Effector CD4-positive, alpha-beta T cell (primary cell): Measurements from ENCODE around the gene SEPTIN3.
"Not testable (repeated sequence)": the region's sequence is repeated elsewhere in the genome, so short reads cannot be mapped to it uniquely, and the experiment has no call there.

Experiments used
- DNase-seq: peaks from one replicate; pipeline ENCODE4 v3.0.0-alpha.2; 2020

Gene SEPTIN3

GRCh38 chr22:41940832-41941765 is 28.1 kb upstream of the SEPTIN3 start:
- peak; percentile 78 for DNase-seq

DNA sequence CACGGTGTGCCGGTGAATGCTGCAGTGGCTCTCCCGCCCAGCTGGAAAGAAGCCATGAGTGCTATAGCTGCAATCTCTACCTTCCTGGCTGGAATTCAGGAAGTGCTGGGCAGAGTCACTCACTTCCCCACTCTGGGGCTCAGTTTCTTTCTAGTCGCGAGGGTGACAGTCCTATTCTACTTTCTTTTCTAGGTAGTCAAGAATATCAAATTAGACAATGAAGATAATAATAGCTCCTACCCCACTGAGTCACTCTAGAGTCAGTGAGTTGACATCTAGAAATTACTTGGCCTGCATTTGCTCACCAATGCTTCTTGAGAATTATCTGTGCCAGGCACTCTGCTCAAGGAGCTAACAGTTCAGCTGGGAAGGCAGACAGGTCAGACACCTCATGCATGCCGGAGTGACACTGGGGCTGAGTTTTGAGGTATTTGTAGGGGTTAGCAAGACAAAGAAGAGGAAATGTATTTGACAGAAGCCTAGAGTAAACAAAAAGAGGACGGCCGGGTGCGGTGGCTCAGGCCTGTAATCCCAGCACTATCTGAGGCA is 25.5 kb upstream of the SEPTIN3 start:
- DNase-seq = no peak

- peak; percentile 80 for DNase-seq
Measured at GRCh38 chr22:41946629-41947423, 22.4 kb upstream of the SEPTIN3 start, which contains the start of gene CENPM. Gene CENPM, minus strand, starts transcription at chr22:41947152. Its CDS starts 76 bp downstream, at chr22:41947076.

DNA sequence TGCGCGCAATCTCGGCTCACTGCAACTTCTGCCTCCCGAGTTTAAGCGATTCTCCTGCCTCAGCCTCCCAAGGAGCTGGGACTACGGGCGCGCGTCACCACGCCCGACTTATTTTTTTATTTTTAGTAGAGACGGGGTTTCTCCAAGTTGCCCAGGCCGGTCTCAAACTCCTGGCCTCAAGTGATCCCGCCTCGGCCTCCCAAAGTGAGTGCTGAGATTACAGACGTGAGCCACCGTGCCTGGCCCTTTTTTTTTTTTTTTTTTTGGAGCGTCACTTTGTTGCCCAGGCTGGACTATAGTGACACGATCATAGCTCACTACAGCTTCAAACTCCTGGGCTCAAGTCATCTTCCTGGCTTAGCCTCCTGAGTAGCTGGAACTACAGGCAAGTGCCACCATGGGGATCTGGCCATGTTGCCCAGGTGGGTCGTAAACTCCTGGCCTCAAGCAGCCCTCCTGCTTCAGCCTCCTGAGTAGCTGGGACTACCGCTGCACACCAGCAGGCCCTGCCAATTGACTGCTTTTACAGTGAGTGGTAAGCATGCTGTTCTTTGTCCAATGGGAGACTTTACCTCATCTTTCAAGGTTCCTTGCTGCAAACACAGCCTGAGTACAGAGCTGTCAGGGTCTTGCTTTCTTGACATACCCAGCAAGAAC is 21.7 kb upstream of the SEPTIN3 start:
- DNase-seq = no peak

DNA sequence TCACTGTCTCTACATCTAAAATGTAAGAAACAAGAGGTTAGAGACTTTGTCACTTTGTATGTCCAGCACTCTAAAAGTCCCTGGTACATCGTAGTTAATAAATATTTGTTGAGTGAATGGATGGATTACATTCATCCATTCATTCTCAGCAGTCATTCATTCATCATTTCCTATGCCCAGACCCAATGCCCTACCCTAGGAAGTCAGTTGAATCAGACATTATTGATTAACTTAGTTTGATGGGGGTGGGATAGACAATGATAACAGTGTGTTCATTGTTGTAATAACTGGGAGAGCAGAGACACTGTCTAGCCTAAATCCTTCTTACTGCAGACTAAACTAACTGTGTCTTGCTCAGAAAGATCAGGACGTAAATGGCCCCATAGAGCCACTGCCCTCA is 21.1 kb upstream of the SEPTIN3 start:
- no peak for DNase-seq

DNA sequence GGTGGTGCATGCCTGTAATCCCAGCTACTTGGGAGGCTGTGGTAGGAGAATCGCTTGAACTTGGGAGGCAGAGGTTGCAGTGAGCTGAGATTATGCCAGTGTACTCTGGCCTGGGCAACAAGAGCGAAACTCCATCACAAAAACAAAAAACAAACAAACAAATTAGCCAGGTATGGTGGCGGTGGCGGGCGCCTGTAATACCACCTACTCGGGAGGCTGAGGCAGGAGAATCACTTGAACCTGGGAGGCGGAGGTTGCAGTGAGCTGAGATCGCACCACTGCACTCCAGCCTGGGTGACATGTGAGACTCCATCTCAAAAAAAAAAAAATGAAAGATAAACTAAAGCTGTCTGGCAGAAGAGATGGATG is 20.3 kb upstream of the SEPTIN3 start:
- not testable (repeated sequence) for DNase-seq

GRCh38 chr22:41949297-41949965 is 19.8 kb upstream of the SEPTIN3 start:
- no peak for DNase-seq

GRCh38 chr22:41951898-41952474 is 17.3 kb upstream of the SEPTIN3 start, which contains the start of gene SMIM45:
Gene SMIM45, plus strand, starts transcription at chr22:41952150.
- DNase-seq = no peak

DNA sequence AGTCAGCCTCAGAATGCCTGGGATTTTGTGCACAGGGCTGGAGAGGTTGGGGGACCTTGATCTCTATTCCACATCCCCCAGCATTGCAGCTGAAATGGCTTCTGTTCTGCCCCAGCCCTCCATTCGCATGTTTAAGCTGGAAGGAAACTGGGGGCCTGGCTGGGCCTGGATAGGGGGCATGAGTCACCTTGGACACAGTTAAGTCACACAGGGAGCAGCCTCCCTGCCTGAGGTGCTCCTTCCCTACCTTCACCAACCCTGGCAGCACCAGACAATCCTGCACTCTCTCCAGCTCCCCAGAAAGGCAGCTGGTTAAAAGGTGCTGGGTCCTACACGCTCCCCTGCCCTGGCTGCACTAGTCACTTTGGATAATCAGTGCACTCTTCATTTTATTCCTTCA is 16.5 kb upstream of the SEPTIN3 start:
- no peak for DNase-seq

DNA sequence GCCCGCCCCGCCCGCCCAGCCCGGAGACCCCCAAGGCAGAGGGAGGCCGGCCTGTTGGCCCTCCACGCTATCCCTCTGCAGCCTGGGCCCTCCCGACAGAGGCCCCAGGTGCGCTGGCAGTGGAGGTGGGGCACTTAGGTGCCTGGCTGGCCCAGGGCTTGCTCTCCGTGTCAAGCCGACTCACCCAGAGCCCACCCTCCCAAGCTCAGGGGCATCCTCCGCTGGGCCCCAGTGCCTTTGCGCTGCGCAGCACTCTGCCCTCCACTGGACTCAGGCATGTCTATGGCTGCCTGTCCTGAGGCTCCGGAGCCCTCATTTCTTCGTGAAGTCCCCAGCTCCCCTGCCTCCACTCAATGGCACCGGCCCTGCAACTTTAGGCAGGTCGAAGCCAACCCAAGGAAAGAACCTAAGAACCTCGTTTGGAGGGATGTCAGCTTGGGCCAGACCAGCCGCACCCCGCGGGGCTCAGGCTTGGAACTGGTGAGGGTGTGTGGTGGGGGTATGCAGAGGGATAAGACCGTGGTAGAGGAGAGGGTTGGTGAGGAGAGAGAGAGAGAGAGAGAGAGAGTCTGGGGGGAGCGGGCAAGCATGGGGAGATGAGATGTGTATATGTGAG is 11.2 kb upstream of the SEPTIN3 start:
- no peak for DNase-seq

- DNase-seq = no peak
Measured at GRCh38 chr22:41963453-41964111, 5.7 kb upstream of the SEPTIN3 start.

DNA sequence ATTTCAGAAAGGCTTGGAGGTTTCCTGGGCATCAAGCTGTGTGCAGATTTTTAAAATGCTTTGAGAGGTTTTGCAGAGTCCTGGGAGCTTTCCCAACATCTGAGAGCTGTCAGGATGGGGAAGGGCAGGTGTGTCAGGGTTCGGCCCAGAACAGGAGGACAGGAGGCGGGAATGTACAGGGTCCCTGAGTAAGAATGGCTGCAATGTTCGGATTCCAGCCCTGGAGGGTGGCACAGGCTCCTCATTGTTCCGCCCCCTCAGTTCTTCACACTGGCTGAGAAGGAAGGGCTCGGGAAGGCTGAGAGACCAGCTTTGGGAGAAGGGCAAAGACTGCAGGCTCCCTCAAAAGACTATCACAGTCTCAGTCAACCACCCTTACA is 5.1 kb upstream of the SEPTIN3 start:
- DNase-seq = no peak

DNA sequence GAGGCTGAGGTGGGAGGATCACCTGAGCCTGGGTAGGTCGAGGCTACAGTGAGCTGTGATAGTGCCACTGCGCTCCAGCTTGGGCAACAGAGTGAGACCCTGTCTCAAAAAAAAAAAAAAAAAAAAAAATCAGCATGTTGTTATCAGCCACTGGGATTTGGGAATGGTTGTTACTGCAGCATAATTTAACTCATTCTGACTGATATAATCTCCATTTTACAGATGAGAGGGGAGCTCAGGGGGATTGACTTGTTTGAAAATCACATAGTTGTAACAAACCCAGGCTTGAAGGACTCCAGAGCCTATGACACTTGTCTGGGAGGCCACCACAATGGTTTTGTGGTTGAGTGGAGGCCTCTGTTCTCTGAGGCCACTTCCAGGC is 3.0 kb upstream of the SEPTIN3 start:
- DNase-seq = no peak

- peak; percentile 15 for DNase-seq
Measured at GRCh38 chr22:41966607-41967240, 2.5 kb upstream of the SEPTIN3 start.

- DNase-seq = no peak
Measured at GRCh38 chr22:41968601-41969000, 642 bp upstream of the SEPTIN3 start.

- no peak for DNase-seq
Measured at GRCh38 chr22:41970601-41971000, 1.4 kb downstream of the SEPTIN3 start.

DNA sequence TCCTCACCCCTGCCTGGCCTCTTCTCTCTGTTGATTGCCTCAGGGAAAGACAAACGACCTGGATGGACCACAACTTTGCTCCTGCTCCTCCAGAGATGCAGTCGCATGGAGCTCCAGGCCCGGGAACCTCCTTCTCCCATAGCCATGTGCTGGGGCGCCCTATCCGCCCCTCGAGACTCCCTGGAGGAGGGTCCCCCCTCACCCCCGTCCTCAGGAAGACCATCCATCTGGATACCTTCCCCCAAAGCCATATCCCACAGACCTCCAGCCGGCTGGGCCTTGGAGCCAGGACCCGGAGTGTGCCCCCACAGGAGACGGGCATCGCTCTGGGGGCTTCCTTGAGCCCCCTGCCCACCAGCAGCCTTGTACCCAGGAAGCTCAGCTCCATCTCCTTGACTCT is 2.2 kb downstream of the SEPTIN3 start:
- no peak for DNase-seq

- DNase-seq = no peak
Measured at GRCh38 chr22:41974691-41975290, 5.5 kb downstream of the SEPTIN3 start.

- no peak for DNase-seq
Measured at GRCh38 chr22:41975299-41976069, 6.2 kb downstream of the SEPTIN3 start.
